Measurements from ENCODE around the gene TNIK.
A peak's percentile ranks its signal among the peaks of the same experiment; 100 is the strongest.

Gene TNIK

GRCh38 chr3:171279972-171280371, 180.2 kb downstream of the TNIK start:
- no peak for DNase-seq (ENCODE audit: low read depth)

- no peak for DNase-seq (ENCODE audit: low read depth)
These were observed 182.0 kb downstream of the TNIK start for GRCh38 chr3:171278299-171278590.

DNA sequence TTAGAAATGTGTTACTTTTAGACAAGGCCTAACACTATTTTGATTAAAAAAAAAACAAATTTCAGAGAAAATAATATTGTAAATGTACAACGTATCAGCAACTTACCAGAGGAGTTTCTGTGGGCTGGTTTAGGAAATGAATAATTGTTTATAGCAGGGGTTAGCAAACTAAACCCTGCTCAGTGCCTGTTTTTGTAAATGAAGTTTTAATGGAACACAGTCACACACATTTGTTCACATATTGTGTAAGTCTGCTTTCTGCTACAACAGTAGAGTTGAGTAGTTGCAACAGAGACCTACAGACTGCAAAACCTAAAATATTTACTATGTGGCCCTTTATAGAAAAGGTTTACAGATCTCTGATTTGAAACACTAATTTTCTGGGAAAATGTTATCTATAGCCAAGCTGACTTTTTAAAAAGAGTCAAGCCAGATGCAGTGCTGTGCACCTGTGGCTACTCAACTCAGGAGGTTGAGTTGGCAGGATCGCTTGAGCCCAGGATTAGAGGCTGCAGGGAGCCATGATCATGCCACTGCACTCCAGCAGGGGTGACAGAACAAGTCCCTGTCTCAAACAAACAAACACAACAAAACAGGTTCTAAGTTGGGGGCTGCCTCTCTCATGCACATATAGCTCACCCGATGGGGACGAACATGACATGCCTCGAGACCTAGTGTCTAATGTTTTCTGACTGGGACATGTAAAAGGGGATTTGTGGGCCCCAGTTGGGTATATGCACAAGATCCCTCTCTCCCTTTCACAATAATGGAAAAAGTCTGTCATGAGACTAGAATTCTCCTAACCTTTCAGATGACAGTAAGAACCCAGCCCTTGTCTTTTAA, 182.5 kb downstream of the TNIK start:
- no peak for DNase-seq (ENCODE audit: low read depth)

- no peak for DNase-seq (ENCODE audit: low read depth)
These were observed 183.3 kb downstream of the TNIK start for GRCh38 chr3:171276923-171277322.

DNA sequence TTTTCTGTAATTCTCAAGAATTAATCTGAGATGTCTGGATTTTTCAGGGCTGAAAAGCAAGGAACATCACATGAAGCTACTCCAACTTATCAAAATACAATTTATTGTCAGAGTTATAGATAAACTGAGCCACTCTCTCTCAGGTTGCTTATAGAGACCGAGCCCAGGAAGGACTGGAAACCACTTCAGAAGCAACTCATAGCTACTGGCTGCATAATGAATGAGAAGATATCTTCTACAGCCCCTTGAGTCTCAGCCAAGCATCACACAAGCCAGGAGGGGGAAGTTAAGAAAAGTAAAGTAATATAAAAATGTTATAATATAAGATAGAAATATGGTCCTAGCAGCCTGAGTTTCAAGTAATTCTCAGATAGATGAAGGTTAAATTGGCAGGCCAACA, 186.0 kb downstream of the TNIK start:
- DNase-seq (ENCODE audit: low read depth): no peak

DNA sequence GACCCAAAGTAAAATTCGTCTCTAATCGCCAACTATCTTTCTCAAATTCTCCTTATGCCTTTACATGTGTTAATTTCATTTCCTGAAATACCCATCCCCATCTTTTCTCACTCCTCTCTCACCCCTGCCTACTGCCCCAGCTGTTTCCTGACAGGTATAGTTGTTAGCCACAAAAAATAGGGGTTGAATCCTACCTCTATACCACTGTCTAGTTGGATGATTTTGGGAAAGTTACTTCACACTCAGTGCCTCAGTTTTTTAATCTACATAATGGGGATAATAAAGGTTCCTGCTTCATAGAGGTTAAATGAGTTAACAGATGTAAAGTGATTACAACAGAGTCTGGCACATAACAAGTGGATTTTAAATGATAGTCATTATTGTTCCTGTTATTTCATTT, 189.7 kb downstream of the TNIK start:
- DNase-seq (ENCODE audit: low read depth): no peak

DNA sequence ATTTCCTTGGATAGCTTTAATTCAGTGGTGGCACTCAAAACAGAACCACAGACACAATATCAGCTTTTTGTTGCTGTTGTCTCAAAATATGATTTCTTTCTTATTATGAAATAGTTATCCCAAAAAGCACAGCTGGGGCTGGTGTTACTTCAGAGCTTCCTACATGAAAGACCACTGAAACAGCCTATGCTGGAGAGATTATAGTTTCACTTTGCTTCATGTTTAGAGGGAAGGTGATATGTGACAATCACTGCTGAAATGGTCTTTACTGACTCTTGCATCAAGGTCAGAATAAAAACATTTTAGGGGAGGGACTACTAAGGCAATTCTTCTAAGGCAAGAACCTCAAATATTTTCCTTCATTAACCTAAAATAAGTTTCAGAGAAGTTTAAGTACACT, 190.7 kb downstream of the TNIK start:
- no peak for DNase-seq (ENCODE audit: low read depth)

DNA sequence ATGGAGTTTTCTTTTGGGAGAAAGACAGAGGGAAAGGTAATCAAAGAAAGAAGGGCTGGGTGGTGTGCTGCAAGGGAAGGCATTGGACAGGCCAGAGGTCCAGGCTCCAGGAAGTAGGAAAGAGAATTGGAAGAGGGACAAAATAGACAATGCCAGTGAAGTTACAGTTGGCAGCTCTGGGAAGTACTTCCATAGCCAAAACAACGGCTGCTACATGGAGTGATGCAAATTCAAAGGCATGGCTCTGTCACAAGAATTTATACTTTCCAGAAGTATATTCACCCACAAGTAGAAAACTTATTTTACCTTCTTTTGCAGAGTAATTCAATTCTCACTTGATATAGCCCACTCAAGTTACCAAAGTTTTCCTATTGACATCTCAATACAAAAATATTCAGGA, 191.5 kb downstream of the TNIK start:
- no peak for DNase-seq (ENCODE audit: low read depth)

GRCh38 chr3:171267104-171267503, 193.1 kb downstream of the TNIK start:
- no peak for DNase-seq (ENCODE audit: low read depth)

- DNase-seq (ENCODE audit: low read depth): no peak
These were observed 193.5 kb downstream of the TNIK start for GRCh38 chr3:171266740-171267073.

GRCh38 chr3:171266034-171266739, 194.0 kb downstream of the TNIK start:
- DNase-seq (ENCODE audit: low read depth): no peak

DNA sequence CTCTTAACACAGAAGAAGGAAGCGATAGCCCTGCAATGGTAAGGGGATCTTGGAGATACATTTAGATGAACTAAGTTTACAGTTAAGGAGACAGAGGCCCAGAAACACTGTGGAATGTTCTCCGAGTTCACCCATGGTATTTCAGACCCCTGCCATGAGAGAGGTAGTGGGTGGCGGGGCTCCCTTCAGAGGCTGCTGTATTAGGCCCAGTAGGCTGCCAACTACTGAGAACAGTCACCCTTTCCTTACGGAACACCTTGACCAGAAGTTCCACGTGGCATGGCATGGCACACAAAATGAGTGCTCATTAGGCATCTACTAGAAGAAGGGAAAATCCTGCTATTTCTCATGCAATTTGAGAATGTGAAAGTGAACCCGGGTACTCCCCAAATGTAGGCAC, 195.4 kb downstream of the TNIK start:
- DNase-seq (ENCODE audit: low read depth): no peak

GRCh38 chr3:171262431-171262830, 197.8 kb downstream of the TNIK start:
- peak; percentile 60 for DNase-seq (ENCODE audit: low read depth)

- DNase-seq (ENCODE audit: low read depth): peak; percentile 35
These were observed 198.7 kb downstream of the TNIK start for GRCh38 chr3:171261487-171261886.

GRCh38 chr3:171260899-171261298, 199.3 kb downstream of the TNIK start:
- no peak for DNase-seq (ENCODE audit: low read depth)

DNA sequence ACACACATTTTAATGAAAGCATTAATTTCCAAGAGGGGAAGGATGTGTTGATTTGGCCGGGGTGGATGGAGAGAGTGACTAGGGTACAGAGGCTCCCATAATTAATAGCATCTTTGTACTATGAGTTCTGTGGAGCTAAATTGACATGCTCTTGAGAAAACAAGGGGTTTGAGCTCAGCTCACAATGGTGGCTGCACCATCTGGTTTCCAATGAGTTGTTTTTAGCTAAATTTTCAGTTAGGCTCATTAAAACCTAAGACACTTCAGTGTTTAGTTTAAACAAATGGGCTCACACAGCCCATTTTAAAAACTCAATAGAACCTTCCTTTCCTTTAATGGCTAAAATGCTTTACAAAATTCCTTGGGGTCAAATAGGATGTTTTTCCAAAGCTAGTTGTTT, 199.7 kb downstream of the TNIK start:
- no peak for DNase-seq (ENCODE audit: low read depth)

- peak; percentile 32 for DNase-seq (ENCODE audit: low read depth)
These were observed 201.9 kb downstream of the TNIK start for GRCh38 chr3:171258316-171258715.

- peak; percentile 94 for DNase-seq (ENCODE audit: low read depth)
These were observed 202.7 kb downstream of the TNIK start for GRCh38 chr3:171257251-171258203.

- peak; percentile 72 for DNase-seq (ENCODE audit: low read depth)
These were observed 203.6 kb downstream of the TNIK start for GRCh38 chr3:171256445-171257250.

DNA sequence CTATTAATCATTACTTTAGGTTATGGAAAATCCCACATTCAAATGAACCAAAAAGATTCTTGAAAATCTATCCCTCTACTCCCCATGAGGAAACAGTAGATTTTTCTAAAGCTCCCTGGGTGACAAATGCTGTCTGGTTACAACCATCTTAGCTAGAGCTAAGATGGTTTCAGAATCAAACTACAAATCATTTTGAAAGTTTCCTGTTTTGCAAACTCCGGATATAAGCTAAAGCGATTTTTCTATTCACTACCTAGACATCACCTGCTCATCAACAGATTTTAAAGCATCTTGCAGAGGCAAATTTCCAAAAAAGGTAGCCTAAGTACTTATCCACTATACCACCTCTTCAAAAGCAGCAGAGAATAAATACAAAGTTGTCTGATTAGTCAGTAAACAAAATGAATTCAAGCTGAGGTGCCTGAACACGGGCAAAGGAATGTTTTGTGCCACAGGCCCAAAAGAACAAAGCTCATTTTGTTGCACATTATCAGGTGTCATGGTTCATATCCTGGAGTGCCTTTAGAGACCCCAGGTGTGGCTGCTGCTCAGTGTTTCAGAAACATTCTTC, 204.9 kb downstream of the TNIK start:
- DNase-seq (ENCODE audit: low read depth): no peak

- DNase-seq (ENCODE audit: low read depth): no peak
These were observed 205.9 kb downstream of the TNIK start for GRCh38 chr3:171254315-171254714.

DNA sequence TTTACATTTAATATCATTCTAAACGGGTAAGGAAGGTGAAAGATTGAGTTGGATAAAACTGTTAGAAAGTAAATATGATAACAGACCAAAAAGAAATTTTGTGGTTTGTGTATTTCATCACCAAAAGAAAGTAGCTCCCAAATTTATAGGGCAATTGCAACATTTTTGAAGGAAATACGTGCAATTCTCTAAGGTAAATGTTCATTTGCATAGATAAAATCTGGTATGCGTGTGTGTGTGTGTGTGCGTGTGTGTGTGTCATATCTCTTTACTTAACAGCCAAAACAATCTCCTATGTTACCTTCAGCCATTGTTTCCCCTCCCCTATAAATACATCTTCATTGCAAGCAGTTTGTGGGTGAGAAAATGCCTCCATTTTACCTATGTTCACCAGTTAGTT, 208.4 kb downstream of the TNIK start:
- DNase-seq (ENCODE audit: low read depth): no peak
